Activated CD8-positive, alpha-beta T cell treated with anti-CD3 and anti-CD28 coated beads for 36 hours (primary cell): Measurements from ENCODE around the gene HNRNPLL. TPM values are rescaled to one million over a fixed set of nuclear protein-coding genes. Genes with fewer than 3 reads are reported as not detected.

Experiments
- ATAC-seq: fragments of 200-7000 bp; cut with Tn5 transposase; one replicate; pipeline ENCODE4 v1.10.0; 2021; ENCODE audit warnings: mild to moderate bottlenecking, moderate library complexity
- CTCF ChIA-PET: fragments of 350-600 bp; sonication (Branson Sonifier 250); formaldehyde crosslinking; loops from one replicate; lab custom pipeline; 2021; ENCODE audit warnings: antibody characterized with exemption; lab: Charles Lee
- POLR2A ChIA-PET: fragments of 350-600 bp; sonication (Branson Sonifier 250); formaldehyde crosslinking; loops from one replicate; lab custom pipeline; 2021; ENCODE audit warnings: antibody characterized with exemption; lab: Charles Lee
- DNase-seq: peaks from one replicate; pipeline ENCODE4 v3.0.0-alpha.2; 2020
- H3K27ac Mint-ChIP-seq: one replicate; pipeline ENCODE4 v1.8.0; 2021; ENCODE audit warnings: mild to moderate bottlenecking, mixed read lengths
- H3K27me3 Mint-ChIP-seq: one replicate; pipeline ENCODE4 v1.8.0; 2021; ENCODE audit warnings: mixed read lengths
- H3K36me3 Mint-ChIP-seq: one replicate; pipeline ENCODE4 v1.8.0; 2021; ENCODE audit warnings: low read depth, mixed read lengths
- H3K4me1 Mint-ChIP-seq: one replicate; pipeline ENCODE4 v1.8.0; 2021; ENCODE audit warnings: low read depth, mixed read lengths
- H3K4me3 Mint-ChIP-seq: one replicate; pipeline ENCODE4 v1.8.0; 2021; ENCODE audit warnings: mild to moderate bottlenecking, moderate library complexity, mixed read lengths
- H3K9me3 Mint-ChIP-seq: one replicate; pipeline ENCODE4 v1.8.0; 2021; ENCODE audit warnings: mixed read lengths
- CTCF ChIP-seq: fragments of 200-600 bp; IDR thresholded peaks from one replicate; pipeline ENCODE4 v1.8.0; 2022; ENCODE audit warnings: antibody characterized with exemption, mild to moderate bottlenecking
- intact Hi-C: fragments of 100-400 bp; cut with micrococcal nuclease; formaldehyde crosslinking; loops from one replicate; pipeline ENCODE4 v1.10.0; 2022
- total RNA-seq, 2 experiments: library from RNA; stranded (reverse); gene quantifications; one replicate each; pipeline ENCODE4 v1.2.3, GENCODE V29; 2021

The HNRNPLL gene
- total RNA-seq, 2 experiments from 2014 or later: 54.9 to 55.3 TPM

GRCh38 chr2:38605298-38605830 is 2.6 kb upstream of the HNRNPLL start:
- intact Hi-C loops: no loop called here
- H3K4me1 Mint-ChIP-seq: peaks cover 37% of the 10 kb centered on the region
- H3K27me3 Mint-ChIP-seq: no peaks in the 10 kb centered on the region
- no peaks in the 10 kb centered on the region for H3K9me3 Mint-ChIP-seq
- no peak for TF ChIP-seq CTCF
- CTCF ChIA-PET: interaction anchor here (0.6 to 10.2 kb wide), 15 partner anchors 9 to 120 kb away, joined by 3 to 168 read pairs (median 8); partner anchors contain the start of gene GALM
- DNase-seq: no peak
- no peak overlapping the region for H3K4me3 Mint-ChIP-seq
- H3K27ac Mint-ChIP-seq: no peak overlapping the region
- POLR2A ChIA-PET: interaction anchor here (0.6 to 14.6 kb wide), 5 partner anchors 49 to 141 kb away, joined by 3 to 209 read pairs (median 49); partner anchors contain the start of genes GALM and SRSF7
- peaks cover 9% of the 10 kb centered on the region for H3K36me3 Mint-ChIP-seq
- ATAC-seq: no peak

DNA sequence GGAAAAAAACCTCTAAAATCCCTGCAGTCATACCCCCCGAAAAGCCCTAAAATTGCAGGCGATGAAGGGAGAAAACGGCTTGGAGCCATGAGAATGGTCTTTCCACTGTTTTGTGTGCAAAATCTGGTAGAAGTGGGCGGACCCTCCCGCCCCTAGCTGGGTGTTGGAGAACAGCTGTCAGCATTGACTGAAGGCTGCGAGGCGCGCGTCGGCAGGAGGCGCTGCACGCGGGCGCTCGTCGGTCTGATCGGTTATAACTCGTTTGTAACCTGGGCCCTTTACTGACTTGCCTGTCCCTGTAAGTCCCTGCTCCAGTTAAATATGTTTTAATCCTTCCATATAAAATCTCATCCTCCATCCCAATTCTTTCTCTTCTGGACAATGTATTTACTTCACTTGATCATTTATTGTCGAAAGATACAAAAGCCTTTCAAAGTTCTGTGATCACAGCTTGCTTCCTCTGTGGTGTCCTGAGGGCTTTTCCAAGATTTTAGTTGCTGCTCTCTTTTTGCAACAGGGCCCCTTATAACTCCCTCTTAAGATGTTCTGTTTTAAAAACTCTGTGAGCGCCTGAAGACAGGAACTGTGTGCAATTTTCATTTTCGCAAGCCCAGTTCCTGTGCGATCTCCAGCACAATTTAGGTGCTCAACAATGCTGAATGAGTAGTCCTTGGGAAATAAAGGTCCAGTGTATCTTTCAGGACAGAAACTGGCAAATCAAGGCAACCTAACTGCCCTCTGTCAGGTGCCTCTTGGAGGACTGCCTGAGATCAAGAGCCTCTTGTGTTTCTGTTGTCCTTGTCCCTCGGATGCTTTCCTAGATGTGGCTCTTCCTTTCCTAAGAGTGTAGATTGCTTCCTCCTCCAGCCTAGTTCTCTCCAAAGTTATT is 918 bp upstream of the HNRNPLL start:
- CTCF ChIA-PET: interaction anchor here (0.6 to 10.2 kb wide), 37 partner anchors 8 to 171 kb away, joined by 3 to 168 read pairs (median 6); partner anchors contain the start of genes GALM and SRSF7
- peaks cover 14% of the 10 kb centered on the region for H3K36me3 Mint-ChIP-seq
- peak; percentile 95 for TF ChIP-seq CTCF

GRCh38 chr2:38602136-38602731 is 494 bp downstream of the HNRNPLL start:
- CTCF ChIA-PET: interaction anchor here (0.6 to 10.2 kb wide), 23 partner anchors 12 to 149 kb away, joined by 3 to 168 read pairs (median 6); partner anchors contain the start of genes GALM and SRSF7
- peak; percentile 7 for ATAC-seq
- Mint-ChIP-seq H3K27ac (peak overlapping the region; percentile 77), H3K4me1 (peaks cover 43% of the 10 kb centered on the region), H3K4me3 (peak overlapping the region; percentile 82), H3K36me3 (peaks cover 20% of the 10 kb centered on the region), H3K27me3 (no peaks in the 10 kb centered on the region), H3K9me3 (no peaks in the 10 kb centered on the region)
- POLR2A ChIA-PET: interaction anchor here (0.7 to 14.6 kb wide), 13 partner anchors 10 to 175 kb away, joined by 3 to 209 read pairs (median 4); partner anchors contain the start of genes GALM and SRSF7
- TF ChIP-seq CTCF: no peak
- peak; percentile 58 for DNase-seq
- intact Hi-C loops: loop anchor here (2.0 to 5.0 kb wide), 3 partner anchors 51 to 120 kb away; partner anchors contain the start of gene GALM

More for the DNA sequence above, 918 bp upstream of the HNRNPLL start:
- H3K27me3 Mint-ChIP-seq: no peaks in the 10 kb centered on the region
- H3K27ac Mint-ChIP-seq: peak overlapping the region; percentile 88
- H3K9me3 Mint-ChIP-seq: no peaks in the 10 kb centered on the region
- H3K4me3 Mint-ChIP-seq: peak overlapping the region; percentile 82
- intact Hi-C loops: loop anchor here (2.0 to 5.0 kb wide), 3 partner anchors 49 to 119 kb away; partner anchors contain the start of gene GALM
- DNase-seq (peak; percentile 91), ATAC-seq (peak; percentile 75)
- POLR2A ChIA-PET: interaction anchor here (0.7 to 14.6 kb wide), 10 partner anchors 9 to 143 kb away, joined by 3 to 209 read pairs (median 6); partner anchors contain the start of genes GALM and SRSF7
- peaks cover 38% of the 10 kb centered on the region for H3K4me1 Mint-ChIP-seq

DNA sequence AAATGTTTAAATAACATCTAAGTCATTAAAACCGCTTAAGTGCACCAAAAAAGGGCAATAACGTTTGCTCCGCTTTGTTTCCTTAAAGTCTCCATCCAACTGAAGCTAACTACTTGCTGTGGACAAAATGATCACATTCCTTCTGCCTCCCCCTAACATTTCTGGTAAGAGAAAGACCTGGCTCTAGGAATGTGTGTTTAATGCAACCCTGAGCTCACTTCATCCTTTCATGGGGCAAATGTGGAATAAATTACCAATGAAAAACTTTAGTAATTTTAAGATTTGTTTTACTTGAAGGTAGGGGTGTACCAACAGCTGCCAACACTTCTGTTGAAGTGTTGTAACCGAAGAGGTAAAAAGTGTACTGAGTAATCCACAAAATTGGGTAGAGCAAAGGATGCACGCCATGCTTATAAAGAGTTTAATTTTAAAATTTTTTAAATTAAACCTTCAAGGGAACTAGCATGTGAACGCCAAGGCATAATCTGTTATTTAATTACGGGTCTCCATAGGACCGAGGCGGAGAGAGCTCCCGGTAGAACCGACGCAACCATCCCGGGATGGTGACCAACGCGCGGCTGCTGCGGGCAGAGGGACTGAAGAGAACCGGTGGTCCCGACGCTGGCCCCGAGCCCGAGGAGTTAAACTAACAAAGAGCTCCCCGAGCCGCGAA is 1.1 kb downstream of the HNRNPLL start:
- H3K4me3 Mint-ChIP-seq: peak overlapping the region; percentile 82
- peak overlapping the region; percentile 77 for H3K27ac Mint-ChIP-seq
- ATAC-seq (no peak), DNase-seq (no peak)
- peaks cover 49% of the 10 kb centered on the region for H3K4me1 Mint-ChIP-seq
- POLR2A ChIA-PET: interaction anchor here (0.7 to 14.6 kb wide), 11 partner anchors 11 to 145 kb away, joined by 3 to 209 read pairs (median 3); partner anchors contain the start of genes GALM and SRSF7
- CTCF ChIA-PET: interaction anchor here (0.7 to 10.2 kb wide), 20 partner anchors 13 to 150 kb away, joined by 3 to 168 read pairs (median 6); partner anchors contain the start of genes GALM and SRSF7
- no peak for TF ChIP-seq CTCF
- intact Hi-C loops: loop anchor here (2.0 to 5.0 kb wide), 3 partner anchors 51 to 121 kb away; partner anchors contain the start of gene GALM
- peaks cover 24% of the 10 kb centered on the region for H3K36me3 Mint-ChIP-seq
- no peaks in the 10 kb centered on the region for H3K9me3 Mint-ChIP-seq
- H3K27me3 Mint-ChIP-seq: no peaks in the 10 kb centered on the region
